DND-41 (cell line): Measurements from ENCODE around the gene PSMG3.

Experiments
- ATAC-seq: fragments of 200-7000 bp; cut with Tn5 transposase; 3 replicates; pipeline ENCODE4 v1.9.1; 2021; ENCODE audit warnings: low read depth; ENCODE audit not compliant: insufficient read depth
- DNase-seq: peaks from one replicate; pipeline ENCODE4 v3.0.0-alpha.2; 2020
- H2AFZ ChIP-seq: 2 replicates; pipeline ENCODE4 v1.6.0; 2012; ENCODE audit warnings: low read depth, low read length
- H3K27ac ChIP-seq: 2 replicates; pipeline ENCODE4 v1.5.1; 2012; ENCODE audit warnings: low read length, inconsistent platforms
- H3K27me3 ChIP-seq: fragments of 200-600 bp; sonication (generic); 2 replicates; pipeline ENCODE4 v1.6.0; 2012; ENCODE audit warnings: low read length, mild to moderate bottlenecking, inconsistent platforms; ENCODE audit not compliant: insufficient read depth, poor library complexity
- H3K36me3 ChIP-seq: 2 replicates; pipeline ENCODE4 v1.5.1; 2012; ENCODE audit warnings: low read length, inconsistent platforms; ENCODE audit not compliant: insufficient read depth
- H3K4me1 ChIP-seq: 2 replicates; pipeline ENCODE4 v1.5.1; 2012; ENCODE audit warnings: mild to moderate bottlenecking, low read length; ENCODE audit not compliant: insufficient read depth
- H3K4me2 ChIP-seq: 2 replicates; pipeline ENCODE4 v1.6.0; 2012; ENCODE audit warnings: mild to moderate bottlenecking, moderate library complexity, low read length, inconsistent platforms; ENCODE audit not compliant: insufficient read depth
- H3K4me3 ChIP-seq, 2 experiments: fragments of 200-600 bp in 1 of 2; shearing (Covaris generic) in 1 of 2; 2 replicates each; pipeline ENCODE4 v1.5.1; 2012 to 2016; ENCODE audit warnings: inconsistent platforms in 2 of 2, low read length in 2 of 2, mild to moderate bottlenecking in 2 of 2, low read depth in 1 of 2, moderate library complexity in 1 of 2
- H3K79me2 ChIP-seq: 2 replicates; pipeline ENCODE4 v1.6.0; 2012; ENCODE audit warnings: low read length, inconsistent platforms; ENCODE audit not compliant: insufficient read depth
- H3K9ac ChIP-seq: 2 replicates; pipeline ENCODE4 v1.6.0; 2012; ENCODE audit warnings: low read depth, mild to moderate bottlenecking, inconsistent platforms, low read length, moderate library complexity
- H3K9me3 ChIP-seq: 2 replicates; pipeline ENCODE4 v1.5.1; 2012; ENCODE audit warnings: low read length, moderate library complexity, mild to moderate bottlenecking, inconsistent platforms; ENCODE audit not compliant: insufficient read depth, severe bottlenecking
- H4K20me1 ChIP-seq: 2 replicates; pipeline ENCODE4 v1.6.0; 2012; ENCODE audit warnings: low read length; ENCODE audit not compliant: insufficient read depth
- EZH2 ChIP-seq: IDR thresholded peaks from 3 replicates; pipeline ENCODE4 v1.6.1; 2012; ENCODE audit warnings: borderline replicate concordance, low read depth, mild to moderate bottlenecking, moderate library complexity, low read length, inconsistent platforms; ENCODE audit not compliant: severe bottlenecking
- TF ChIP-seq, protein P1 (sequence below): IDR thresholded peaks from 2 replicates; pipeline ENCODE4 v1.5.1; 2012; ENCODE audit warnings: borderline replicate concordance, low read length, moderate library complexity, mild to moderate bottlenecking; ENCODE audit not compliant: poor library complexity, severe bottlenecking; ENCODE audit errors: extremely low read depth

The PSMG3 gene

DNA sequence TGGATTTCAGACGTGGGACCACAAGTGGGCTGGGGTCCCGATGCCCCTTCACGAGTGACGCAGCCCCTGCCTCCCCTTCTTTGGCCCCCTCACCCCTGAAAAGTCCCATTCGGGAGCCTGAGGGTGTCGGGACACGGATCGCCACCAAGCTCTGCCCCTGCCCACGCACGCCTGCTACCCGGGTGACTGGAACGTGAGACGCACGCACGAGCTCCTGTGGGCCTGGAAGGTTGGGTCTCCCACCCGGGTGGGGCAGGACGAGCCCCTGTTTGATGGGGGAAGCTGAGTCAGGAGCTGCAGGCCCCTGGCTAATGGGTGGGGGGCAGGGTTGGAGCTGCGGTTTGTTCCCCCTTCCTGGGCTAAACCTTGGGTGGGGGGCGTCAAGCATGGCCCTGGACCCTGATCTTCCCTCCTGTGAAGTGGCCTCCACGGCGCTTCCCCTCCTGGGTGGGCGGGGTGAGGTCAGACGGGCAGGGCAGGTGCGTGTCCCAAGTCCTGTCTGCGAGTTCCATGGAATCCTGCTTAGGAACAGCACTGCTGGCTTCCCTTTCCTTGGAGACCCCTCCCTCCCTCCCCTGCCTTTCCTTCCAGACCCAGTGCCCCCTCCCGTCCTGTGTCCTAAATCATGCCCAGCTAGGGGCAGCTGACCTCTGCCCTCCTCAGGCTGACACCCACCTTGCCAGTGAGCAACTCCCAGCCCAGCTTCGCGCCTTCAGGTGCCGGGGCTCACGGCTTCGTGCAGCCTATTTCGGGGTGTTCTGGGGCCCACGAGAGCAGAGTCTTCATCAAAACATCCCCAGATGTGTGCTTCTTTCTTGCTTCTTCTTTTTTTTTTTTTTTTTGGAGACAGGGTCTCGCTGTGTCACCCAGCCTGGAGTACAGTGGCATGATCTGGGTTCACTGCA is 8.5 kb downstream of the PSMG3 start:
- no peak overlapping the region for H2AFZ ChIP-seq
- no peaks in the 10 kb centered on the region for H3K4me1 ChIP-seq
- TF ChIP-seq, protein P1, sequence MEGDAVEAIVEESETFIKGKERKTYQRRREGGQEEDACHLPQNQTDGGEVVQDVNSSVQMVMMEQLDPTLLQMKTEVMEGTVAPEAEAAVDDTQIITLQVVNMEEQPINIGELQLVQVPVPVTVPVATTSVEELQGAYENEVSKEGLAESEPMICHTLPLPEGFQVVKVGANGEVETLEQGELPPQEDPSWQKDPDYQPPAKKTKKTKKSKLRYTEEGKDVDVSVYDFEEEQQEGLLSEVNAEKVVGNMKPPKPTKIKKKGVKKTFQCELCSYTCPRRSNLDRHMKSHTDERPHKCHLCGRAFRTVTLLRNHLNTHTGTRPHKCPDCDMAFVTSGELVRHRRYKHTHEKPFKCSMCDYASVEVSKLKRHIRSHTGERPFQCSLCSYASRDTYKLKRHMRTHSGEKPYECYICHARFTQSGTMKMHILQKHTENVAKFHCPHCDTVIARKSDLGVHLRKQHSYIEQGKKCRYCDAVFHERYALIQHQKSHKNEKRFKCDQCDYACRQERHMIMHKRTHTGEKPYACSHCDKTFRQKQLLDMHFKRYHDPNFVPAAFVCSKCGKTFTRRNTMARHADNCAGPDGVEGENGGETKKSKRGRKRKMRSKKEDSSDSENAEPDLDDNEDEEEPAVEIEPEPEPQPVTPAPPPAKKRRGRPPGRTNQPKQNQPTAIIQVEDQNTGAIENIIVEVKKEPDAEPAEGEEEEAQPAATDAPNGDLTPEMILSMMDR, result no peak
- no peak for TF ChIP-seq EZH2
- H3K9me3 ChIP-seq, result no peaks in the 10 kb centered on the region
- no peak overlapping the region for H3K4me3 ChIP-seq
- DNase-seq (no peak), ATAC-seq (no peak)
- H3K4me2 ChIP-seq, result no peak overlapping the region
- no peak overlapping the region for H3K27ac ChIP-seq
- H3K9ac ChIP-seq, result no peak overlapping the region
- no peaks in the 10 kb centered on the region for H3K79me2 ChIP-seq
- H3K27me3 ChIP-seq, result no peaks in the 10 kb centered on the region
- no peaks in the 10 kb centered on the region for H4K20me1 ChIP-seq
- peaks cover 2% of the 10 kb centered on the region; the same call in 1 of the 2 replicates for H3K36me3 ChIP-seq

DNA sequence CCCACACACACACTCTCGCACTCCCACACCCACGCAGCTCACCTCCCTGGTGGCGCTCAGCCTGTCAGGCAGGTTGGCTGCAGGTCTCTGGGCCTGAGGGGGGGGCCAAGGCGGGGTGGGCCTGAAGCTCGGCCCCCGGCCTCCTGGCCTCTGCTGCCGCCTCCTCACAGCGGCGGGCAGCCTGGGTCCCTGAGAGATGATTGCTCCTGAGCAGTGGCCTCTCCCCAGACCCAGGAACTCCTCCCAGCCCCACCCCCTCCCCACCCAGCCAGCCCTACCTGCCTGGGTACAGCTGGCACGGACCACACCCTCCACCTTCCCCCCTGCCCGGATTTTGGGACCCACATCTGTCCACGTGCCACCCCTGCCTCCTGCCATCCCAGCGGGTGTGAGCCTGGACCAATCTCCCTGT is 9.2 kb downstream of the PSMG3 start:
- peaks cover 2% of the 10 kb centered on the region; the same call in 1 of the 2 replicates for H3K36me3 ChIP-seq
- ATAC-seq, result no peak
- H3K27me3 ChIP-seq, result no peaks in the 10 kb centered on the region
- no peak for DNase-seq
- no peak overlapping the region for H3K27ac ChIP-seq
- H3K4me1 ChIP-seq, result no peaks in the 10 kb centered on the region
- no peak overlapping the region for H3K9ac ChIP-seq
- no peak for TF ChIP-seq EZH2
- TF ChIP-seq, protein P1, result no peak
- H3K4me3 ChIP-seq, result no peak overlapping the region
- H3K9me3 ChIP-seq, result no peaks in the 10 kb centered on the region
- H3K4me2 ChIP-seq, result no peak overlapping the region
- H3K79me2 ChIP-seq, result no peaks in the 10 kb centered on the region
- no peaks in the 10 kb centered on the region for H4K20me1 ChIP-seq
- no peak overlapping the region for H2AFZ ChIP-seq

DNA sequence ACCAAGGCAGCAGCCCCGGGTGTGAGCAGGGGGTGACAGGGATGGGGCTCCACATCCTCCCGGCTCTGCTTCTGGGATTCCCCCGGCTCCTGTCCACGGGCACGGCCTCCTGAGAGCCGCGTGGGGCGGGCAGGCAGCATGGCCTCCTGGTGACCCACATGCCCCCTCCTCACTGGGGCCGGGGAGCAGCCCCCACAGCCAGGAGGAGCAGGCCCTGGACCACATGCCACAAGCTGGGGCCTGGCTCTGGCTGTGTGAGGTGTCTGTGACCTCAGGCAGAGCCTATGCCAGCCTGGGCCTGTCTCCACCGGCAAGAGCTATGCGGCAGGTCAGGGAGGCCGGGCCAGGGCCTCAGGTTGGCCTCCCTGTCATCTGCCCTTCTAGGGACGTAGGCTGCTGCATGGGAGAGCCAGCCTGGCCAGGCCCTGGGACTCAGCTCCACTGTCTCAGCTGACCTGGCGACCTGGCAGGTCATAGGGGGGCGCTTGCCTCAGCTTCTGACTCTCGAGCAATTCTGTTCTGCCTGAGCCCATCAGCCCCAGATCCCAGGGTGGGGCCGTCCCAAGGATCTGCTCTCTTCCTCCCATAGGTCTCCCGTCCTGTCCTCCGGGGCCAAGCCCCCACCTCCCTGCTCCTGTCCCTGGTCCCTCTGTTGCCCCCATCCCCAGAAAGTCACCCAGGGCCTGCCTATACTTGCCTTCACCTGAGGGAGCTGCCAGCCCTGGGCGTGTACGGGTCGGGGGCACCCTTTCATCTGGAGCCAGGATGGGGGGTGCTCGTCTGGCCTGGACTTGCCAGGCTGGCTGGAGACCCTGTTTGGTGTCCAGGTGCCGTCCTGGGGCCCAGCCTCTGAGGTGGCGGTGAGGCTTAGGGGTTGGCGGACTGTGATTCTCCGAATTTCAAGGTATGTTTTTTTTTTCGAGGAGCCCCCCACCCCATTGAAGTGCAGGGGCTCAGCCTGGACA is 9.9 kb downstream of the PSMG3 start:
- Histone ChIP-seq H3K27ac (no peak overlapping the region), H3K79me2 (no peaks in the 10 kb centered on the region), H3K27me3 (no peaks in the 10 kb centered on the region), H4K20me1 (no peaks in the 10 kb centered on the region), H3K4me3 (no peak overlapping the region), H3K9me3 (no peaks in the 10 kb centered on the region), H3K4me2 (no peak overlapping the region), H3K36me3 (no peaks in the 10 kb centered on the region; the same call in 1 of the 2 replicates), H3K4me1 (no peaks in the 10 kb centered on the region), H3K9ac (no peak overlapping the region), H2AFZ (no peak overlapping the region)
- no peak for ATAC-seq
- no peak for DNase-seq
- TF ChIP-seq, protein P1, result no peak
- no peak for TF ChIP-seq EZH2
